Inflammatory macrophage treated with lipopolysaccharide for 1 hour (primary cell): ENCODE results near the gene DTHD1.

ENCODE experiments used
- DNase-seq, 2 donors: peaks; one replicate each; pipeline ENCODE4 v3.0.0-alpha.2; 2020 to 2022

DTHD1 gene

GRCh38 chr4:36269533-36270173 is 11.8 kb upstream of the DTHD1 start:
- no peak for DNase-seq

GRCh38 chr4:36273276-36273675 is 8.1 kb upstream of the DTHD1 start:
- peak in 1 of 2 donors; percentile 37 for DNase-seq

- no peak for DNase-seq
Measured at GRCh38 chr4:36274158-36274557, 7.3 kb upstream of the DTHD1 start.

- no peak for DNase-seq
Measured at GRCh38 chr4:36277533-36277932, 3.9 kb upstream of the DTHD1 start.

GRCh38 chr4:36278789-36279188 is 2.6 kb upstream of the DTHD1 start:
- no peak for DNase-seq

GRCh38 chr4:36280555-36280954 is 861 bp upstream of the DTHD1 start:
- no peak for DNase-seq

GRCh38 chr4:36282503-36283030 is 1.2 kb downstream of the DTHD1 start:
- DNase-seq, result peak in 1 of 2 donors; percentile 49

GRCh38 chr4:36283912-36284465 is 2.6 kb downstream of the DTHD1 start:
- DNase-seq, result no peak

- peak in 1 of 2 donors; percentile 28 for DNase-seq
Measured at GRCh38 chr4:36285784-36286480, 4.5 kb downstream of the DTHD1 start.

GRCh38 chr4:36286481-36286871 is 5.1 kb downstream of the DTHD1 start:
- DNase-seq, result no peak

GRCh38 chr4:36288731-36289426 is 7.5 kb downstream of the DTHD1 start:
- peak; percentile 32 to 47 for DNase-seq

- DNase-seq, result no peak
Measured at GRCh38 chr4:36290641-36291040, 9.2 kb downstream of the DTHD1 start.

- DNase-seq, result no peak
Measured at GRCh38 chr4:36292556-36293188, 11.3 kb downstream of the DTHD1 start.

- no peak for DNase-seq
Measured at GRCh38 chr4:36301127-36301526, 19.7 kb downstream of the DTHD1 start.

- DNase-seq, result peak; percentile 76 to 80
Measured at GRCh38 chr4:36303426-36304137, 22.2 kb downstream of the DTHD1 start.

GRCh38 chr4:36304138-36304681 is 22.8 kb downstream of the DTHD1 start:
- DNase-seq, result no peak

GRCh38 chr4:36308150-36308549 is 26.7 kb downstream of the DTHD1 start:
- no peak for DNase-seq

- DNase-seq, result no peak
Measured at GRCh38 chr4:36310216-36310615, 28.8 kb downstream of the DTHD1 start.

- DNase-seq, result peak; percentile 47 to 78
Measured at GRCh38 chr4:36310793-36311192, 29.4 kb downstream of the DTHD1 start.

GRCh38 chr4:36312511-36312910 is 31.1 kb downstream of the DTHD1 start:
- no peak for DNase-seq

- peak; percentile 76 to 91 for DNase-seq
Measured at GRCh38 chr4:36313301-36313700, 31.9 kb downstream of the DTHD1 start.

GRCh38 chr4:36313703-36314102 is 32.3 kb downstream of the DTHD1 start:
- peak in 1 of 2 donors; percentile 54 for DNase-seq
